Natural killer cell (primary cell): ENCODE results near the gene ME1. TPM values are rescaled to one million over a fixed set of nuclear protein-coding genes. Genes with fewer than 3 reads are reported as not detected.

Source experiments
- ATAC-seq, 3 donors: fragments of 150-1000 bp in 2 of 3; fragments of 200-7000 bp in 1 of 3; cut with Tn5 transposase; 1 replicate in 1 of 3; 2 replicates in 2 of 3; pipeline ENCODE4 v1.10.0; 2021; ENCODE audit warnings: mild to moderate bottlenecking in 2 of 3, moderate library complexity in 2 of 3
- DNase-seq, 2 donors: peaks; one replicate each; pipeline versions ENCODE4 v3.0.0 to v3.0.0-alpha.2; 2013 to 2021; ENCODE audit warnings: mixed read lengths in 1 of 2
- H3K27ac ChIP-seq: one replicate; pipeline ENCODE4 v1.5.1; 2013; ENCODE audit warnings: mild to moderate bottlenecking, low read length
- H3K27me3 ChIP-seq: one replicate; pipeline ENCODE4 v1.6.1; 2013; ENCODE audit warnings: low read length; ENCODE audit not compliant: control insufficient read depth, insufficient read depth
- H3K36me3 ChIP-seq: one replicate; pipeline ENCODE4 v1.6.1; 2013; ENCODE audit warnings: low read length; ENCODE audit not compliant: control insufficient read depth, insufficient read depth
- H3K4me1 ChIP-seq: one replicate; pipeline ENCODE4 v1.6.1; 2013; ENCODE audit warnings: low read length; ENCODE audit not compliant: control insufficient read depth, insufficient read depth
- H3K4me3 ChIP-seq: one replicate; pipeline ENCODE4 v1.5.1; 2013; ENCODE audit warnings: low read length
- H3K9me3 ChIP-seq: one replicate; pipeline ENCODE4 v1.6.1; 2013; ENCODE audit warnings: low read length; ENCODE audit not compliant: control insufficient read depth, insufficient read depth
- H3K27ac Mint-ChIP-seq, 2 donors: one replicate each; pipeline ENCODE4 v1.8.0; 2022; ENCODE audit warnings: mild to moderate bottlenecking in 2 of 2, mixed read lengths in 2 of 2, moderate library complexity in 1 of 2
- H3K27me3 Mint-ChIP-seq, 2 donors: one replicate each; pipeline ENCODE4 v1.8.0; 2022; ENCODE audit warnings: low read depth in 2 of 2, mixed read lengths in 2 of 2
- H3K36me3 Mint-ChIP-seq: one replicate; pipeline ENCODE4 v1.8.0; 2022; ENCODE audit warnings: mixed read lengths
- H3K4me1 Mint-ChIP-seq, 2 donors: one replicate each; pipeline ENCODE4 v1.8.0; 2022; ENCODE audit warnings: mixed read lengths in 2 of 2
- H3K4me3 Mint-ChIP-seq: one replicate; pipeline ENCODE4 v1.8.0; 2022; ENCODE audit warnings: mild to moderate bottlenecking, moderate library complexity, mixed read lengths
- H3K9me3 Mint-ChIP-seq, 2 donors: one replicate each; pipeline ENCODE4 v1.8.0; 2022; ENCODE audit warnings: mixed read lengths in 2 of 2
- CTCF ChIP-seq: fragments of 200-600 bp; IDR thresholded peaks from one replicate; pipeline ENCODE4 v1.8.0; 2022; ENCODE audit warnings: antibody characterized with exemption
- WGBS: methylation state at CpG from one replicate; pipeline ENCODE4 v1.1.7; 2013; ENCODE audit warnings: missing lambda C conversion rate; ENCODE audit not compliant: insufficient coverage; 5-methylcytosine and 5-hydroxymethylcytosine counted together
- intact Hi-C: fragments of 100-400 bp; cut with micrococcal nuclease; formaldehyde crosslinking; loops from one replicate; pipeline ENCODE4 v1.14.2; 2022
- total RNA-seq, 4 donors: library from RNA; stranded (reverse); fragments of 120-200 nt in 1 of 4; gene quantifications; one replicate each; pipeline versions ENCODE4 v1.2.3 to v1.2.4, GENCODE V29; 2013 to 2022

ME1 gene
- total RNA-seq, 3 donors from 2014 or later (not counting 1 experiment from before 2014, with no cell fraction given): 0.14 to 0.32 TPM; not detected in 1

GRCh38 chr6:83476971-83477370 is 46.1 kb upstream of the ME1 start:
- Mint-ChIP-seq H3K36me3 (no peaks in the 10 kb centered on the region), H3K9me3 (no peaks in the 10 kb centered on the region), H3K27ac (no peak overlapping the region), H3K4me3 (no peak overlapping the region), H3K4me1 (peaks cover 0 to 4% of the 10 kb centered on the region in 2 donors), H3K27me3 (peaks cover 3 to 24% of the 10 kb centered on the region in 2 donors)
- intact Hi-C loops: no loop called here
- Histone ChIP-seq H3K9me3 (no peaks in the 10 kb centered on the region), H3K36me3 (no peaks in the 10 kb centered on the region), H3K4me3 (no peak overlapping the region), H3K27ac (no peak overlapping the region), H3K27me3 (no peaks in the 10 kb centered on the region), H3K4me1 (no peaks in the 10 kb centered on the region)
- 100% methylated on average over 1 of the region's 1 CpG for WGBS
- ATAC-seq (no peak), DNase-seq (no peak)
- no peak for TF ChIP-seq CTCF

DNA sequence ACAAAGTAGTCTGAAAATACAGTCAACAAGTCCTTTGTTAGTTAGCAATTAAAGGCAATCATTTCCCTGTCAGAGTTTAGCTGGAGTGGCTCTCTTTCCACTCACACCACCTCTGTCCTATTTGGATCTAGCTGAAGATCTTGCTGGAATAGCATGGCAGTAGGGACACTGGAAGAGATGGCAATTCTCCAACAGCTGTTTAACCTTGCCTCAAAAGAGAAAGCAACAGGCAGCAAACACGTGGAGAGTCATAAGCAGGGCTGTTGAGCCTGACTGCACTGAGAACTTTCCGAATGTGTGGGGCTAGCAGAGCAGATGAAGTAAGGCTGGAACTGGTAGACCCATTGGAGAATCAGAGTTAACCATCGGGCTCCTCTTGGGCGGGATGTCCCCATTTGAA is 43.5 kb upstream of the ME1 start:
- no peak for DNase-seq
- no peak overlapping the region for H3K4me3 ChIP-seq
- H3K27ac Mint-ChIP-seq: no peak overlapping the region
- H3K36me3 Mint-ChIP-seq: no peaks in the 10 kb centered on the region
- 61% methylated on average over 4 of the region's 4 CpGs for WGBS
- H3K36me3 ChIP-seq: no peaks in the 10 kb centered on the region
- no peaks in the 10 kb centered on the region for H3K27me3 ChIP-seq
- peaks cover 0 to 6% of the 10 kb centered on the region in 2 donors for H3K4me1 Mint-ChIP-seq
- ATAC-seq: no peak
- no peaks in the 10 kb centered on the region for H3K9me3 ChIP-seq
- H3K9me3 Mint-ChIP-seq: no peaks in the 10 kb centered on the region
- no peak overlapping the region for H3K4me3 Mint-ChIP-seq
- intact Hi-C loops: no loop called here
- no peak for TF ChIP-seq CTCF
- H3K27me3 Mint-ChIP-seq: peaks cover 6 to 11% of the 10 kb centered on the region in 2 donors
- no peak overlapping the region for H3K27ac ChIP-seq
- no peaks in the 10 kb centered on the region for H3K4me1 ChIP-seq

GRCh38 chr6:83472767-83473166 is 41.9 kb upstream of the ME1 start:
- TF ChIP-seq CTCF: no peak
- WGBS: 94% methylated on average over 2 of the region's 2 CpGs

DNA sequence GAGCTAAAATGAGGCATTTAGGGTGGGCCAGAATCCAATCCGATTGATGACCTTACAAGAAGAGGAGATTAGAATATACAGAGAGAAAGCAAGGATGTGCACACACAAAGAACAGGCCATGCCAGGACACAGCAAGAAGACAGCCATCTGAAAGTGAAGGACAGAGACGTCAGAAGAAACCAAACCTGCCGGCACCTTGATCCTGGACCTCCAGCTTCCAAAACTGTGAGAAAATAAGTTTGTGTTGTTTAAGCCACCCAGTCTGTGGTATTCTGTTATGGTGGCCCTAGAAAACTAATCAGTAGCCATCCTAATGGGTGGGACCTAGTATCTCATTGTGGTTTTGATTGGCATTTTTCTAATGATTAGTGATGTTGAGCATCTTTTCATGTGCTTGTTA is 39.7 kb upstream of the ME1 start:
- Mint-ChIP-seq H3K36me3 (no peaks in the 10 kb centered on the region), H3K4me3 (no peak overlapping the region), H3K4me1 (peaks cover 0 to 6% of the 10 kb centered on the region in 2 donors), H3K9me3 (no peaks in the 10 kb centered on the region), H3K27me3 (peaks cover 7 to 11% of the 10 kb centered on the region in 2 donors), H3K27ac (no peak overlapping the region)
- intact Hi-C loops: no loop called here
- no peaks in the 10 kb centered on the region for H3K9me3 ChIP-seq
- 92% methylated on average over 3 of the region's 3 CpGs for WGBS
- no peak for TF ChIP-seq CTCF
- DNase-seq (no peak), ATAC-seq (no peak)
- no peak overlapping the region for H3K27ac ChIP-seq
- no peaks in the 10 kb centered on the region for H3K27me3 ChIP-seq
- H3K4me1 ChIP-seq: no peaks in the 10 kb centered on the region
- no peaks in the 10 kb centered on the region for H3K36me3 ChIP-seq
- H3K4me3 ChIP-seq: no peak overlapping the region

More at GRCh38 chr6:83472767-83473166, 41.9 kb upstream of the ME1 start:
- Mint-ChIP-seq H3K27me3 (peaks cover 3 to 11% of the 10 kb centered on the region in 2 donors), H3K4me1 (peaks cover 0 to 6% of the 10 kb centered on the region in 2 donors), H3K27ac (no peak overlapping the region), H3K36me3 (no peaks in the 10 kb centered on the region), H3K9me3 (no peaks in the 10 kb centered on the region), H3K4me3 (no peak overlapping the region)
- ATAC-seq: no peak
- H3K27ac ChIP-seq: no peak overlapping the region
- no peak for DNase-seq
- H3K4me3 ChIP-seq: no peak overlapping the region
- H3K9me3 ChIP-seq: no peaks in the 10 kb centered on the region
- H3K27me3 ChIP-seq: no peaks in the 10 kb centered on the region
- H3K36me3 ChIP-seq: no peaks in the 10 kb centered on the region
- intact Hi-C loops: no loop called here
- no peaks in the 10 kb centered on the region for H3K4me1 ChIP-seq
